Peyer's patch (tissue), 4 donors: ENCODE results near the gene EMILIN2. TPM values are rescaled to one million over a fixed set of nuclear protein-coding genes. Genes with fewer than 3 reads are reported as not detected.

Source experiments
- DNase-seq, 3 donors: peaks; one replicate each; pipeline ENCODE4 v3.0.0-alpha.2; 2017 to 2019
- H3K27ac ChIP-seq, 4 donors: fragments of 200-600 bp; sonication (generic); one replicate each; pipeline ENCODE4 v1.5.1; 2016 to 2019
- H3K27me3 ChIP-seq, 2 donors: fragments of 200-600 bp; sonication (generic); one replicate each; pipeline ENCODE4 v1.5.1; 2019
- H3K36me3 ChIP-seq, 3 donors: fragments of 200-600 bp; sonication (generic); one replicate each; pipeline ENCODE4 v1.5.1; 2016 to 2019
- H3K4me1 ChIP-seq, 4 donors: fragments of 200-600 bp; sonication (generic); one replicate each; pipeline ENCODE4 v1.5.1; 2016 to 2019
- H3K4me3 ChIP-seq, 4 donors: fragments of 200-600 bp; sonication (generic); 1 replicate in 3 of 4; 2 replicates in 1 of 4; pipeline ENCODE4 v1.5.1; 2016 to 2019; ENCODE audit warnings: mild to moderate bottlenecking in 1 of 4
- H3K9me3 ChIP-seq, 4 donors: fragments of 200-600 bp; sonication (generic); one replicate each; pipeline ENCODE4 v1.5.1; 2016 to 2019; ENCODE audit warnings: mild to moderate bottlenecking in 1 of 4
- POLR2A ChIP-seq, 2 donors: fragments of 450-650 bp; IDR thresholded peaks; one replicate each; pipeline ENCODE4 v1.5.1; 2017; ENCODE audit warnings: antibody characterized with exemption in 2 of 2, mild to moderate bottlenecking in 2 of 2, moderate library complexity in 2 of 2
- total RNA-seq, 4 donors: library from RNA; depleted of rRNA; stranded (reverse); fragments of >200 nt; gene quantifications; one replicate each; pipeline ENCODE4 v1.1.0, GENCODE V29; 2016
- TF ChIP-seq, protein P1 (sequence below), 6 experiments: fragments of 450-650 bp in 4 of 6; fragments of 200-600 bp in 2 of 6; sonication (generic) in 1 of 6; IDR thresholded peaks; one replicate each; pipeline ENCODE4 v1.5.1; 2017 to 2019; ENCODE audit warnings: antibody characterized with exemption in 6 of 6, mild to moderate bottlenecking in 3 of 6, moderate library complexity in 1 of 6

Gene EMILIN2
- total RNA-seq, 4 donors from 2014 or later = 6.8 to 54.5 (median 12.8) TPM

- no peak for DNase-seq
- Histone ChIP-seq H3K4me1 (no peaks in the 10 kb centered on the region), H3K36me3 (no peaks in the 10 kb centered on the region), H3K4me3 (no peak overlapping the region), H3K27ac (no peak overlapping the region), H3K9me3 (peaks cover 0 to 3% (median 0%) of the 10 kb centered on the region in 4 donors), H3K27me3 (no peaks in the 10 kb centered on the region)
- TF ChIP-seq, protein P1, sequence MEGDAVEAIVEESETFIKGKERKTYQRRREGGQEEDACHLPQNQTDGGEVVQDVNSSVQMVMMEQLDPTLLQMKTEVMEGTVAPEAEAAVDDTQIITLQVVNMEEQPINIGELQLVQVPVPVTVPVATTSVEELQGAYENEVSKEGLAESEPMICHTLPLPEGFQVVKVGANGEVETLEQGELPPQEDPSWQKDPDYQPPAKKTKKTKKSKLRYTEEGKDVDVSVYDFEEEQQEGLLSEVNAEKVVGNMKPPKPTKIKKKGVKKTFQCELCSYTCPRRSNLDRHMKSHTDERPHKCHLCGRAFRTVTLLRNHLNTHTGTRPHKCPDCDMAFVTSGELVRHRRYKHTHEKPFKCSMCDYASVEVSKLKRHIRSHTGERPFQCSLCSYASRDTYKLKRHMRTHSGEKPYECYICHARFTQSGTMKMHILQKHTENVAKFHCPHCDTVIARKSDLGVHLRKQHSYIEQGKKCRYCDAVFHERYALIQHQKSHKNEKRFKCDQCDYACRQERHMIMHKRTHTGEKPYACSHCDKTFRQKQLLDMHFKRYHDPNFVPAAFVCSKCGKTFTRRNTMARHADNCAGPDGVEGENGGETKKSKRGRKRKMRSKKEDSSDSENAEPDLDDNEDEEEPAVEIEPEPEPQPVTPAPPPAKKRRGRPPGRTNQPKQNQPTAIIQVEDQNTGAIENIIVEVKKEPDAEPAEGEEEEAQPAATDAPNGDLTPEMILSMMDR (IDR thresholded peaks at IDR 0.05) = no peak
- no peak for TF ChIP-seq POLR2A (IDR thresholded peaks at IDR 0.05)
Observed at GRCh38 chr18:2839202-2839601, 7.6 kb upstream of the EMILIN2 start.

DNA sequence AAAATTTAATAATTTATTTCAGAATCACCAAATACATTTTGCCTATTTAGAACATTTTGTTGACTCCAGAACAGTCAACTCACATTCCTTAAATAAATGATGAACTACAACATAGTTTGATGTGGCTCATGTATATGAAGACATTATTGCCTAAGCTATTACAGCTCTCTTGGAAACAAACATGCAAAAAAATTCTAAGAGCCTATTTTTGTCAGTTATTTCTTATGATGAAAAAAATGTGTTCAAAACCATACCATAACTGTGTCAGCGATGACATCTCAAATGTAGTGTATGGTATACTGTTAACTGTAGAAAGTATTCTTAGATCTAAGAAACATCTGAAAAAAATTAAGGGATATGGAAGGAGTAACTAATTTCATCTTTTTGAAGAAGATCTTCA, 6.3 kb upstream of the EMILIN2 start:
- Histone ChIP-seq H3K4me3 (no peak overlapping the region), H3K4me1 (no peaks in the 10 kb centered on the region), H3K9me3 (peaks cover 0 to 3% (median 0%) of the 10 kb centered on the region in 4 donors), H3K36me3 (no peaks in the 10 kb centered on the region), H3K27me3 (no peaks in the 10 kb centered on the region), H3K27ac (no peak overlapping the region)
- DNase-seq = no peak
- TF ChIP-seq POLR2A (IDR thresholded peaks at IDR 0.05) = no peak
- TF ChIP-seq, protein P1 (IDR thresholded peaks at IDR 0.05) = no peak

DNA sequence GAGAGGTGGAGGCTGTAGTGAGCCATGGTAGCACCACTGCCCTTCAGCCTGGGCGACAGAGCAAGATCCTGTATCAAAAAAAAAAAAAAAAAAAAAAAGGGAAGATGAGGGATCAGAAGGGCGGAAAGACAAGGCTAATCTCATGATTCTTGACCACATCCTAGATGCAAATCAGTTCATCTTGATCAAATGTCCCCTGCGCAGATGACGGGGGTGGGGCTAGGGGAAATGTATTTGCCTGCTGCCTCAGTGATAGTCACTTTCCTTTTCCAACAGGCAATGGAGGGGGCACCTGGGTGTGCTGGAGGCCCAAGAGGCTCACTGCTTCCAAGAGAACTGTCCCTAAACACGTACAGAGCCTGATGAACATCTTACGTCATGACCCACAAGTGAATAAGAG, 3.7 kb upstream of the EMILIN2 start:
- TF ChIP-seq POLR2A (IDR thresholded peaks at IDR 0.05) = no peak
- TF ChIP-seq, protein P1 (IDR thresholded peaks at IDR 0.05) = no peak
- peak in 2 of 3 donors; percentile 70 to 78 for DNase-seq
- Histone ChIP-seq H3K27me3 (peaks cover 0 to 10% of the 10 kb centered on the region in 2 donors), H3K4me3 (no peak overlapping the region), H3K27ac (peak overlapping the region in 1 of 4 donors; percentile 3), H3K4me1 (peaks cover 0 to 22% (median 5%) of the 10 kb centered on the region in 4 donors), H3K9me3 (no peaks in the 10 kb centered on the region), H3K36me3 (no peaks in the 10 kb centered on the region)

GRCh38 chr18:2845172-2845571, 1.6 kb upstream of the EMILIN2 start:
- Histone ChIP-seq H3K9me3 (no peaks in the 10 kb centered on the region), H3K4me1 (peaks cover 0 to 24% (median 5%) of the 10 kb centered on the region in 4 donors), H3K36me3 (no peaks in the 10 kb centered on the region), H3K27me3 (peaks cover 0 to 12% of the 10 kb centered on the region in 2 donors), H3K4me3 (no peak overlapping the region), H3K27ac (no peak overlapping the region)
- TF ChIP-seq, protein P1 (IDR thresholded peaks at IDR 0.05) = no peak
- TF ChIP-seq POLR2A (IDR thresholded peaks at IDR 0.05) = no peak
- DNase-seq = peak in 1 of 3 donors; percentile 34

DNA sequence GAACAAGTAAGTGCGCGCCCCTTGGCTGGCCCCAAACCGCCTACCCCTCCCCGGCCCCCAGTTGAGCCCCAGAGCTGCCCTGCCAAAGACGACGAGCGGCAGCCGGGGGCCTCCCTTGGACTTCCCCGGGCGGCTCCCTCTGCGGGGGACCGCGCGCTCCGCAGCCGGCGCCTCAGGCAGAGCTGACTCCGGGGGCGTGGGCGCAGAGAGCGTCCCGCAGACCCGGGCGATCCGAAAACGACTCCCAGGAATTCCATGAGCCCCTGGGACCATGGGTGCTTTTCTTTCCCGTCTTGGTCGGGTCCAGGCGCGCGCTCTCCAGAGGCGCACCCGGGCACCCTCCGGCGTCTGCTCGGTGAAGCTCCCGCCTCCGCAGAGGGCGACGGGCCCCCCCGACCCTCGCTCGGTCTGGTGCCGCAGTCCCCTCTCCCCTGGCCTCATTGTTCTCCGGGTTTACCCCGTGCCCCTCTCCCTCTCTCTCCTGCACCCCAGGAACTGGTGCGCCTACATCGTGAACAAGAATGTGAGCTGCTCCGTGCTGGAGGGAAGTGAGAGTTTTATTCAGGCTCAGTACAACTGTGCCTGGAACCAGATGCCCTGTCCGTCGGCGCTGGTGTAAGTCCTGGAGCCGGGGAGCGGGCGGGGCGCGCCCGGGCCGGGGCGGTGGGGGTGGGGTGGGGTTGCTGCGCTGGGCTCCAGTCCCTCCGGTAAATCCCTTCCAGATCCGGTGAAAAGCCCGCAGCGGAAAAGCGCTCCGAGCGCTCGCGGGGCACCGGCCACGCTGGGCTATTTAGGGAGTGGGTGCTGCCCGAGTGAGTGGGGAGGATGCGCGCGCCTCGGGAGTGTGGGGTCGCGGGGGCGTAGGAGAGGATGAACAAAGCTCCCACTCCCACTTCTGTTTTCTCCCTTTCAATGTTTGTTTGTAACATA, 776 bp downstream of the EMILIN2 start:
- Histone ChIP-seq H3K36me3 (no peaks in the 10 kb centered on the region), H3K4me3 (peak overlapping the region; percentile 46 to 60 (median 54)), H3K27me3 (peaks cover 0 to 12% of the 10 kb centered on the region in 2 donors), H3K9me3 (no peaks in the 10 kb centered on the region), H3K27ac (peak overlapping the region; percentile 36 to 72 (median 56)), H3K4me1 (peaks cover 0 to 24% (median 5%) of the 10 kb centered on the region in 4 donors)
- TF ChIP-seq, protein P1 (IDR thresholded peaks at IDR 0.05) = no peak
- no peak for TF ChIP-seq POLR2A (IDR thresholded peaks at IDR 0.05)
- peak in 1 of 3 donors; percentile 55 for DNase-seq
